Stimulated activated effector memory CD8-positive, alpha-beta T cell treated with anti-CD3 and anti-CD28 coated beads, Interleukin-12 subunit alpha, Interleukin-12 subunit beta, amount 100 ng/mL, for 72 hours (primary cell): ENCODE measurements around the gene SLC22A6.

Source experiments
- ATAC-seq: fragments of 150-1000 bp; cut with Tn5 transposase; 2 replicates; pipeline ENCODE4 v1.10.0; 2021
- DNase-seq, 2 donors: peaks; one replicate each; pipeline ENCODE4 v3.0.0; 2021 to 2022; ENCODE audit warnings: low spot score in 2 of 2
- H3K27ac Mint-ChIP-seq: one replicate; pipeline ENCODE4 v1.8.0; 2022; ENCODE audit warnings: mild to moderate bottlenecking, mixed read lengths
- H3K36me3 Mint-ChIP-seq: one replicate; pipeline ENCODE4 v1.8.0; 2022; ENCODE audit warnings: mild to moderate bottlenecking, mixed read lengths
- H3K4me1 Mint-ChIP-seq: one replicate; pipeline ENCODE4 v1.8.0; 2022; ENCODE audit warnings: mixed read lengths
- H3K4me3 Mint-ChIP-seq: one replicate; pipeline ENCODE4 v1.8.0; 2022; ENCODE audit warnings: mild to moderate bottlenecking, mixed read lengths
- H3K9me3 Mint-ChIP-seq: one replicate; pipeline ENCODE4 v1.8.0; 2022; ENCODE audit warnings: mixed read lengths

The SLC22A6 gene

DNA sequence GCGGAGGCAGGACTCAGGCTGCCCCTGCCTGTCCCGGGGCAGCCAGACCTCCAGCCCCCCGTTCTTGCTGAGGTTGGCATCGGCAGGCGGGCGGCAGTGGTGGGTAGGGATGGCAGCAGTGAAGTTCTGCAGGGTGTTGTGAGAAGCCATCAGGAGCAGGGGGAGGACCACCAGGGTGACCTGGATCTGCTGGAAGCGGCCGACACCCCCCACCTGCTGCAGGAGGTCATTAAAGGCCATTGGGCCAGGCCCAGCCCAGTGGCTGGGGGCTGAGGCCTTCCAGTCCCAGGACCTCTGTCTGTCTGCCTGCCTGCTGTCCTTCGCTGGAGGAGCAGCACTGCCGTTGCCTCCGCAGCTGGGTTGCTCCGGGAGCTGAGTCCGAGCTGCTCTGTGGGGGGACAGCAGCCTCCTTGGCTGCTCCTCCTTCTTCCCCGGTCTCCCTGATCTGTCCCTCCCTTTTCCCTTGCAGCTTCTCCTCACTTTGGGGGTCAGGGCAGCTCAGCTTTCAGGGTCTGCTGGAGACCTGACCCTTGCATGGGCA, at the start of gene SLC22A6:
TSS of gene SLC22A6 (minus strand) at position 517 of the 541 bp plus-strand sequence. CDS start at position 240, 277 bp downstream.
- Mint-ChIP-seq H3K9me3 (no peaks in the 10 kb centered on the region), H3K4me3 (no peak within 1 kb of the TSS)
- ATAC-seq, result no peak

DNA sequence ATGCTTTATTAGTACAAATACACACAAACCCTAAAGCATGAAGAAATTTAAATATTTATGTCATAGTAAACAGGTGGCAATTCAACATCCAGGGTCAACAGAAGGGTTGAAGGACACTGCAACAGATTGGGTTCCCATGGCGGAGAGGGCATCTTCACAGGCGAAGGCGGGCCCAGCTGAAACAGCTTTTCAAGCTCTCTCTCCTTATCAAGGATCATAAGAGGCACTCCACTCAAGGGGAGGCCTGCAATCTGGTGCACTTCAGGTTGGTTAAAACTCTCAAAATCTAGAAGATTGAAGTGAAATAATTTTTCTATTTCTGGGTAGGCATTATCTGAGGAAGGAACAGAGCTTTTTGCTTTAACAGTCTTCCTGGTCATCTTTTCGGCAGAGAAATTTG, 47.7 kb upstream of the SLC22A6 start:
- no peaks in the 10 kb centered on the region for H3K36me3 Mint-ChIP-seq
- H3K9me3 Mint-ChIP-seq, result no peaks in the 10 kb centered on the region
- no peaks in the 10 kb centered on the region for H3K4me1 Mint-ChIP-seq
- ATAC-seq (no peak), DNase-seq (peak in 1 of 2 donors; percentile 18)
- H3K27ac Mint-ChIP-seq, result no peak overlapping the region
- no peak overlapping the region for H3K4me3 Mint-ChIP-seq

More for the DNA sequence above, at the start of gene SLC22A6:
- H3K36me3 Mint-ChIP-seq, result no peaks in the 10 kb centered on the region
- no peak for DNase-seq
- H3K27ac Mint-ChIP-seq, result no peak within 1 kb of the TSS
- no peaks in the 10 kb centered on the region for H3K4me1 Mint-ChIP-seq

DNA sequence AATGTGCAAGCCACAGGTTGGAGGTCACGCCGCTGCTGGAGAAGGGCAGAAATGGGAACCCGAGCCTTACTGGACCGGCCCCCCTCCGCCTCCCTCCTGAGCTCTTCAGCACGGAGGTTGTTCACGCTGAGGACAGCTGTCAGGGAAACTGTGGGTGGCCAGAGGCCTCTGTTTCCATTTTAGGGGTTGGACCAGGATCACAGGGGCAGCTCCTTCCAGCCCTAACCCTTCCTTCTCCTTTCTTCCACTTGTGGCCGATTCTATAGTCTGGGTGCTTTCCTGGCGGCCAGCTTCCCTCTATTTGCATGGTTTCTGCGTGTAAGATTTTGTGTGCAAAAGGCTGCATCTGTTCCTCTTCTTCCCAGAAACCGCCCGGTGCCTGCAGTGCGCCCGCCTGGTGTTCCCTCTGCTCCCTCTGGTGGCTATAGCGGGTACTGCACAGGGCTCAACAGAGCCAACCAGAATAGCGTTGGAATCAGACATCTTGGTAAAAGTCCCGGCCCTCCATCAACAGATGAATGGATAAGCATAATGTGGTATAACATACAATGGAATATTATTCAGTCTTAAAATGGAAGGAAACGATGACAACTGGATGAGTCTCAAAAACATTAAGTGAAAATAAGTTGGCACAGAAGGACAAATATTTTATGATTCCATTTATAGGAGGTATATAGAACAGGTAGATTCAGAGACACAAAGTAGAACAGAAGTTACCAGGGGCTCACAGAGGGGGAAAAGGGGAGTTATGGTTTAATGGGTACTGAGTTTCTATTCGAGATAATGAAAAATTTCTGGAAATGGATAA, 39.3 kb upstream of the SLC22A6 start:
- Mint-ChIP-seq H3K9me3 (no peaks in the 10 kb centered on the region), H3K4me3 (peak overlapping the region; percentile 5), H3K4me1 (peaks cover 8% of the 10 kb centered on the region), H3K27ac (peak overlapping the region; percentile 40), H3K36me3 (no peaks in the 10 kb centered on the region)
- ATAC-seq (peak; percentile 78), DNase-seq (peak; percentile 82 to 92)

- H3K4me3 Mint-ChIP-seq, result no peak overlapping the region
- no peaks in the 10 kb centered on the region for H3K9me3 Mint-ChIP-seq
- peaks cover 8% of the 10 kb centered on the region for H3K4me1 Mint-ChIP-seq
- ATAC-seq, result no peak
- no peak overlapping the region for H3K27ac Mint-ChIP-seq
- no peak for DNase-seq
- no peaks in the 10 kb centered on the region for H3K36me3 Mint-ChIP-seq
Measured at GRCh38 chr11:63023222-63023814, 38.6 kb upstream of the SLC22A6 start.

GRCh38 chr11:63022441-63022840, 37.7 kb upstream of the SLC22A6 start:
- no peak for ATAC-seq
- H3K27ac Mint-ChIP-seq, result no peak overlapping the region
- no peaks in the 10 kb centered on the region for H3K9me3 Mint-ChIP-seq
- no peak for DNase-seq
- peaks cover 8% of the 10 kb centered on the region for H3K4me1 Mint-ChIP-seq
- no peaks in the 10 kb centered on the region for H3K36me3 Mint-ChIP-seq
- no peak overlapping the region for H3K4me3 Mint-ChIP-seq

- H3K36me3 Mint-ChIP-seq, result no peaks in the 10 kb centered on the region
- peaks cover 8% of the 10 kb centered on the region for H3K4me1 Mint-ChIP-seq
- no peak overlapping the region for H3K27ac Mint-ChIP-seq
- no peak overlapping the region for H3K4me3 Mint-ChIP-seq
- ATAC-seq (peak; percentile 29), DNase-seq (peak; percentile 13 to 69)
- no peaks in the 10 kb centered on the region for H3K9me3 Mint-ChIP-seq
Measured at GRCh38 chr11:63020671-63021291, 36.0 kb upstream of the SLC22A6 start.

- Mint-ChIP-seq H3K4me1 (peaks cover 8% of the 10 kb centered on the region), H3K36me3 (no peaks in the 10 kb centered on the region), H3K27ac (no peak overlapping the region), H3K4me3 (no peak overlapping the region), H3K9me3 (no peaks in the 10 kb centered on the region)
- DNase-seq (no peak), ATAC-seq (no peak)
Measured at GRCh38 chr11:63019506-63019905, 34.7 kb upstream of the SLC22A6 start.

DNA sequence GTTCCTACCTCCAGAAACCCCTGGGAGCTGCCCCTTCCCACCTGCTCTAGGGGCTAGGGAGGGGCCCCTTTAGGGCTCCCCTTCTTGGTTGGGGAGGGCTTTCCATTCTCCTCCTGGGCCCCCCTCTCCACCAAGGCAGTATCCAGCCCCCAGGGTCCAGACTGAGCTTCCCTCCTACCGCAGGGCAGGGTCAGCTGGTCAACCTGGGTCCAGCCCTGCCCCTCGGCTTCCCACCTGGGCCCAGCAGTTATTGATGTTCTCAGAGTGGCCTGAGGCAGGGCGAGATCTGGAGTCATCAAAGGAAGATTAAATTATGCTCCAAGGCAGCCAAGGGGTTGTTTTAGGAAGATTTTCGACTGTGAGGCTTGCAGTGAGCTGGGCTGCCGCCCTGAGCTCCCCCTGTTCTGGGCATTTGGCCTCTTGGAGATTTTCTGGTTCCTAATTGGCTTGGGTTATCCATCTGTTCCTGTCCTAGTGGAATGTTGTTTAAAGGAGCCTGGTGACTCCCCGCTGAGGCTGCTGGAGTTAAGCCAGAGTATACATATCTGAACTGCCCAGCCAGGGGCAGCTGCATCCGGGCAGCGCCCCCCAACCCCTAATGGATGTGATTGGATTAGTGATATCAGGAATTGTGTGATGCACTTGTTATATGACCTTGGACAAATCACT, 32.7 kb upstream of the SLC22A6 start:
- H3K36me3 Mint-ChIP-seq, result no peaks in the 10 kb centered on the region
- no peaks in the 10 kb centered on the region for H3K4me1 Mint-ChIP-seq
- H3K4me3 Mint-ChIP-seq, result no peak overlapping the region
- ATAC-seq (no peak), DNase-seq (no peak)
- H3K27ac Mint-ChIP-seq, result no peak overlapping the region
- no peaks in the 10 kb centered on the region for H3K9me3 Mint-ChIP-seq

DNA sequence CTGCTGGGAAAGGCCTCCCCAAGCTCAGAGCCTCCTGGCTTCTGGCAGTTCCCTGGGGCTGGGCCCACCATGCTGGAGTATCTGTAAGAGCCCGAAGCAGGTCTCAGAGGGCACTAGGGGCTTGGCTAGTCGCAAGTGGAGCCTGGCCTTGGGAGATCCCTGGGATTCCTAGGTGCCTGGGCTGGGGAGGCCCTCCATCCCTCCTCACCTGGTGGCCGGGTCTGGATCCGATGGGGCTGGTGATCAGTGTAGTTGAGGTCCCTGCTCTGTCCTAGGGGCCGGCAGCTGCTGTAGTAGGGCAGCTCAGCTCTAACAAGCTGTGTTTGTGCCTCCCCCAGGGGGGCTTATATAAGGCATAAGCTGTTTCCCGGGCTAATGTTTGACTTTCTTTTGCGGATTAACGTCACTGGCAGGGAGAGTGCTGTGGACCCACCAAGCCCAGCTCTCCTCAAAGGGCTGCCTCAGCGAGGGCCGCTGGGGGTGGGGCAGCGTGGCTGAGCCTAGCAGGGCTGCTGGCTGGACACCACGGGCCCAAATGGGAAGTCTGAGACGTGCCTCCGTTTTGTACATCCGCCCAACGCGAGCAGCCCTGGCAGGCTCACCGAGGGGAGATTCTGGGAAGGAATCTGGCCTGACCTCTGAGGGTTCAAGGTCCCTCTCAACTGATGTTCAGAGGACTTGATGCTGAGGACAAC, 30.9 kb upstream of the SLC22A6 start, which contains the start of gene SLC22A8:
TSS of gene SLC22A8 (minus strand) at position 321 of the 695 bp plus-strand sequence. CDS start 883 bp downstream, outside the sequence.
- ATAC-seq (no peak), DNase-seq (no peak)
- H3K9me3 Mint-ChIP-seq, result no peaks in the 10 kb centered on the region
- H3K36me3 Mint-ChIP-seq, result no peaks in the 10 kb centered on the region
- no peak within 1 kb of the TSS for H3K4me3 Mint-ChIP-seq
- no peak within 1 kb of the TSS for H3K27ac Mint-ChIP-seq
- H3K4me1 Mint-ChIP-seq, result no peaks in the 10 kb centered on the region

DNA sequence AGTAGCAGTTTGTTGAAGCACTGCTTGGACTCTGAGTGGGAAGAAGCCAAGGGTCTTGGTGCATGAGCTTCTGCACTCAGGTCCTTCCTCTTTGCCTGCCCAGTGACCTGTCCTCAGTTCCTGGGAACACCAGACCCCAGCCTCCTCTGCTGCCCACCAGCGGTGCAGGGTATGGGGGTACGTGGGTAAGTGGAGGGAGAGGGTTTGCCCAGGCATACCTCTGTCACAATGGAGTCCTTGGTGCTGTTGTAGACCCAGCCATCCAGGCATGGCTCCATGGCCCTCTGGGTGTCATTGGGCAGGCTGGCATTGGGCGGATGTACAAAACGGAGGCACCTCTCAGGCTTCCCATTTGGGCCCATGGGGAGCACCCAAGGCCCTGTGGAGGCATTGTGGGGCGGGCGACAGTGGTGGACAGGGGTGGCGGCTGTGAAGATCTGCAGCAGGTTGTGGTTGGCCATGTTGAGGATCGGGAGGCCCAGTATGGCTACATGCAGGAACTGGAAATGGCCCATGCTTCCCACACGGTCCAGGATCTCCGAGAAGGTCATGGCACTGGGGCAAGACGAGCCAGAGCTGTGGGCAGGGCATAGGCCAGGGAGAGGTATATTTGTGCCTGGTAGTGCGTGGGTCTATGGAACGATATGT, 29.8 kb upstream of the SLC22A6 start:
- no peaks in the 10 kb centered on the region for H3K4me1 Mint-ChIP-seq
- H3K4me3 Mint-ChIP-seq, result no peak overlapping the region
- DNase-seq (no peak), ATAC-seq (no peak)
- H3K9me3 Mint-ChIP-seq, result no peaks in the 10 kb centered on the region
- H3K27ac Mint-ChIP-seq, result no peak overlapping the region
- H3K36me3 Mint-ChIP-seq, result no peaks in the 10 kb centered on the region

GRCh38 chr11:63012839-63013238, 28.1 kb upstream of the SLC22A6 start:
- no peak for DNase-seq
- no peak for ATAC-seq
- no peaks in the 10 kb centered on the region for H3K36me3 Mint-ChIP-seq
- no peak overlapping the region for H3K27ac Mint-ChIP-seq
- no peaks in the 10 kb centered on the region for H3K4me1 Mint-ChIP-seq
- no peak overlapping the region for H3K4me3 Mint-ChIP-seq
- H3K9me3 Mint-ChIP-seq, result no peaks in the 10 kb centered on the region

GRCh38 chr11:63012430-63012829, 27.7 kb upstream of the SLC22A6 start:
- no peak overlapping the region for H3K4me3 Mint-ChIP-seq
- no peaks in the 10 kb centered on the region for H3K36me3 Mint-ChIP-seq
- no peaks in the 10 kb centered on the region for H3K4me1 Mint-ChIP-seq
- ATAC-seq (no peak), DNase-seq (no peak)
- no peaks in the 10 kb centered on the region for H3K9me3 Mint-ChIP-seq
- no peak overlapping the region for H3K27ac Mint-ChIP-seq

DNA sequence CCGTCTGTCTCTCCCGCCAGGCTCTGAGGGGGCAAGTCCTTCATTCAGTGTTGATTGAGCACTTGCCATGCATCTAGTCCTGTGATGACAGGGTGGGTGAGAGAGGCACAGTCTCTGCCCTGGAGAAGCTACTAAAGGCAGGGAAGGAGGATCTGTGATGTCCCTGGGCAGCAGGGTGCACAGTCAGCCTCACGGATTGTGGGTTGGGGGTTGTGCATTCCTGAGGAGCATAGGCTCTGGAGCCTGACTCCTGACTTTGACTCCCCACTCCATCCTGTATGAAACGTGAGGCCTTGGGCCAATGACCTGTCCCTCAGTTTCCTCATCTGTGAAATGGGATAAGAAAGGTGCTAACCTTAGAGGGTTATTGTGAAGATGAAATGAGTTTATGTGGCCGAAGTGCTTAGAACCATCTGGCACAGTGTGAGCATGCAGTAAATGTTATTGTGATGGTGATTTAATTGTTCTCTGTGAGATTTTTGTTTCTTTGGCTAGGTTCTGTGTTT, 26.2 kb upstream of the SLC22A6 start:
- Mint-ChIP-seq H3K36me3 (no peaks in the 10 kb centered on the region), H3K4me1 (no peaks in the 10 kb centered on the region), H3K27ac (no peak overlapping the region), H3K4me3 (no peak overlapping the region), H3K9me3 (no peaks in the 10 kb centered on the region)
- no peak for ATAC-seq
- no peak for DNase-seq

DNA sequence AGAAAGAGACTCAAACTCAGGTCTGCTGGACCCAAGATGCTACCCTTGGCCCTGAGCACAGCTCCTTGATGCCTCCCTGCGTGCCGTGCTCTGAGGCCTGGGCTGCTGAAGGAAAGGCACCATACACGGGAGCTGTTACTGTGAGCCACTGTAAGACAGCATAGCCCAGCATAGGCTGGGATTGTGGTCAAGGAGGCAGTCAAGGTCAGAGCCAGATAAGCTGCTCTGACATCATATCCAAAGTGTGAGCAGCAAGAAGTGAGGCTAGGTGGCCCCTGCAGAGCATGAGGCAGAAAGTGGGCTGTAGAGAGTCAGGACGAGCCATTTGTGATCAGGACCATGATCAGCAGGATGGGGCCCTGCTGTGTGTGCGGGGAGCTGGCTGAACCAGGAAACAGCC, 23.2 kb upstream of the SLC22A6 start:
- Mint-ChIP-seq H3K36me3 (no peaks in the 10 kb centered on the region), H3K4me3 (no peak overlapping the region), H3K9me3 (no peaks in the 10 kb centered on the region), H3K27ac (no peak overlapping the region), H3K4me1 (no peaks in the 10 kb centered on the region)
- ATAC-seq (no peak), DNase-seq (no peak)
